K562 (cell line): ENCODE data around the gene CDKN3. TPM values are rescaled to one million over a fixed set of nuclear protein-coding genes. Genes with fewer than 3 reads are reported as not detected.

Experiments
- ARID1B ChIP-seq: fragments of 450-650 bp; IDR thresholded peaks from 2 replicates; pipeline ENCODE4 v1.6.1; 2016; ENCODE audit warnings: antibody characterized with exemption, mild to moderate bottlenecking, inconsistent platforms
- ATF3 ChIP-seq, 2 experiments: fragments of 450-650 bp in 1 of 2; sonication (generic) in 1 of 2; formaldehyde crosslinking in 1 of 2; IDR thresholded peaks in 1 of 2; conservative IDR thresholded peaks in 1 of 2; 2 replicates each; pipeline versions ENCODE4 v1.6.1 to v1.8.1; 2016 to 2023; ENCODE audit warnings: mild to moderate bottlenecking in 2 of 2, moderate library complexity in 2 of 2, inconsistent platforms in 1 of 2, missing genetic modification reagents in 1 of 2
- CBFA2T2 ChIP-seq: fragments of 450-650 bp; conservative IDR thresholded peaks from 2 replicates; pipeline ENCODE4 v1.6.1; 2017; ENCODE audit warnings: mild to moderate bottlenecking
- GABPB1 ChIP-seq: sonication (generic); formaldehyde crosslinking; IDR thresholded peaks from 2 replicates; pipeline ENCODE4 v1.8.0; 2022; ENCODE audit warnings: mild to moderate bottlenecking, missing genetic modification reagents
- JUN ChIP-seq, 2 experiments: sonication (generic) in 1 of 2; formaldehyde crosslinking in 1 of 2; IDR thresholded peaks; 2 replicates each; pipeline versions ENCODE4 v1.6.1 to v1.8.0; 2012 to 2022; ENCODE audit warnings: borderline replicate concordance in 2 of 2, mild to moderate bottlenecking in 2 of 2, improper control_type of control experiment in 1 of 2, low read depth in 1 of 2, low read length in 1 of 2, missing genetic modification reagents in 1 of 2
- MCM5 ChIP-seq: fragments of 450-650 bp; IDR thresholded peaks from 2 replicates; pipeline ENCODE4 v1.6.1; 2016; ENCODE audit warnings: low read depth
- MNT ChIP-seq, 2 experiments: fragments of 450-650 bp; conservative IDR thresholded peaks; 2 replicates each; pipeline ENCODE4 v1.6.1; 2017; ENCODE audit warnings: mild to moderate bottlenecking in 2 of 2, moderate library complexity in 2 of 2
- MTA3 ChIP-seq: fragments of 450-650 bp; formaldehyde crosslinking; IDR thresholded peaks from 2 replicates; pipeline ENCODE4 v1.6.1; 2017; ENCODE audit warnings: mild to moderate bottlenecking, borderline replicate concordance
- NCOA2 ChIP-seq, 2 experiments: fragments of 450-650 bp; IDR thresholded peaks; 2 replicates each; pipeline ENCODE4 v1.6.1; 2018; ENCODE audit warnings: mild to moderate bottlenecking in 2 of 2, moderate library complexity in 1 of 2; ENCODE audit not compliant: partially characterized antibody in 2 of 2
- POLR2AphosphoS5 ChIP-seq: IDR thresholded peaks from 2 replicates; pipeline ENCODE4 v1.6.1; 2011; ENCODE audit warnings: mild to moderate bottlenecking, low read depth, low read length, moderate library complexity; ENCODE audit not compliant: control insufficient read depth, insufficient read depth
- TAF9B ChIP-seq: fragments of 450-650 bp; IDR thresholded peaks from 2 replicates; pipeline ENCODE4 v1.6.1; 2018; ENCODE audit warnings: mild to moderate bottlenecking; ENCODE audit not compliant: partially characterized antibody
- TRIM25 ChIP-seq: fragments of 450-650 bp; IDR thresholded peaks from 2 replicates; pipeline ENCODE4 v1.7.0; 2016; ENCODE audit warnings: borderline replicate concordance
- ZNF407 ChIP-seq: fragments of 450-650 bp; IDR thresholded peaks from 2 replicates; pipeline ENCODE4 v1.6.1; 2016; ENCODE audit warnings: low read depth
- polyA plus RNA-seq, 8 experiments: library from polyadenylated mRNA; depleted of rRNA in 4 of 8; stranded (reverse) in 5 of 8; unstranded in 3 of 8; fragments of >200 nt; fragmentation: Nextera tagmentation in 2 of 8; fragmentation: Illumina TruSeq in 1 of 8; extraction: Ambion mirVana in 2 of 8; extraction: Trizol in 1 of 8; gene quantifications; 2 replicates each; pipeline versions ENCODE4 v1.2.1 to v1.2.3, GENCODE V29; 2011 to 2014; ENCODE audit warnings: inconsistent platforms in 1 of 8, missing spikeins in 1 of 8
- total RNA-seq, 7 experiments: library from RNA; depleted of rRNA in 6 of 7; stranded (reverse); fragments of >200 nt in 6 of 7; fragmentation: Illumina TruSeq in 2 of 7; extraction: Trizol in 2 of 7; gene quantifications; 2 replicates each; pipeline versions ENCODE4 v1.2.1 to v1.2.3, GENCODE V29; 2011 to 2021; ENCODE audit warnings: low replicate concordance in 1 of 7

Gene CDKN3
- total and polyA plus RNA-seq, 9 of the 15 experiments (the other 6 are each of a cell fraction or from before 2014, with no cell fraction given), result 41.3 to 128 (median 70.7) TPM

GRCh38 chr14:54435500-54435981, 38.7 kb downstream of the CDKN3 start (continued):
- TF ChIP-seq ZNF407, result no peak
- TF ChIP-seq MNT (conservative IDR thresholded peaks at IDR 0.05), result peak in 1 of 2 experiments; percentile 38; a peak in 1 of 4 replicates
- peak in 1 of 2 experiments; percentile 19 for TF ChIP-seq NCOA2 (IDR thresholded peaks at IDR 0.05; ENCODE audit: partially characterized antibody in 2 of 2)
- TF ChIP-seq MTA3, result 0 out of 2 replicates have a peak, but pooled peaks have one; percentile 60
- no peak for TF ChIP-seq TRIM25
- peak; percentile 94 for TF ChIP-seq ARID1B
- no peak for TF ChIP-seq POLR2AphosphoS5
- peak; percentile 53 for TF ChIP-seq CBFA2T2
- peak; percentile 48 for TF ChIP-seq TAF9B
- peak; percentile 85 for TF ChIP-seq JUN (IDR thresholded peaks at IDR 0.05; ENCODE audit: borderline replicate concordance, low read depth, low read length)
- no peak for TF ChIP-seq JUN (CRISPR knock-in tag; IDR thresholded peaks at IDR 0.05; ENCODE audit: borderline replicate concordance)
- TF ChIP-seq GABPB1 (CRISPR knock-in tag), result no peak
- TF ChIP-seq MCM5, result no peak
- peak; percentile 92 for TF ChIP-seq ATF3 (IDR thresholded peaks at IDR 0.05)
- no peak for TF ChIP-seq ATF3 (CRISPR knock-in tag; conservative IDR thresholded peaks at IDR 0.05)
